BJ (cell line): ENCODE data around the gene HIVEP3. TPM values are rescaled to one million over a fixed set of nuclear protein-coding genes. Genes with fewer than 3 reads are reported as not detected.
A peak's percentile ranks its signal among the peaks of the same experiment; 100 is the strongest.

Experiments used
- CTCF ChIA-PET: fragments of 350-600 bp; formaldehyde crosslinking; extraction: SDS; loops from one replicate; lab custom pipeline; 2021; ENCODE audit warnings: antibody characterized with exemption, inconsistent platforms; lab: Yijun Ruan, JAX
- POLR2A ChIA-PET: fragments of 300-600 bp; sonication (Branson Sonifier 250); formaldehyde crosslinking; extraction: SDS; loops from one replicate; lab custom pipeline; 2021; ENCODE audit warnings: antibody characterized with exemption; lab: Charles Lee
- DNase-seq: peaks from one replicate; pipeline ENCODE4 v3.0.0-alpha.2; 2011; ENCODE audit warnings: low read depth
- H3K27me3 ChIP-seq: 2 replicates; pipeline ENCODE4 v1.6.0; 2011; ENCODE audit warnings: low read length; ENCODE audit not compliant: control insufficient read depth, insufficient read depth
- H3K36me3 ChIP-seq: 2 replicates; pipeline ENCODE4 v1.5.1; 2011; ENCODE audit warnings: low read length; ENCODE audit not compliant: control insufficient read depth, insufficient read depth
- H3K4me3 ChIP-seq: 2 replicates; pipeline ENCODE4 v1.5.1; 2011; ENCODE audit warnings: low read depth, mild to moderate bottlenecking, control low read depth, low read length
- CTCF ChIP-seq: IDR thresholded peaks from 2 replicates; pipeline ENCODE4 v1.5.1; 2011; ENCODE audit warnings: low read depth, mild to moderate bottlenecking, control low read depth, inconsistent platforms, low read length, moderate library complexity; ENCODE audit not compliant: insufficient read depth
- polyA plus RNA-seq: library from polyadenylated mRNA; depleted of rRNA; stranded (reverse); fragments of >200 nt; gene quantifications from 2 replicates; pipeline ENCODE4 v1.2.3, GENCODE V29; 2011

The HIVEP3 gene
- polyA plus RNA-seq, 1 experiment = 4.0 TPM

- no peak overlapping the region for H3K4me3 ChIP-seq
- POLR2A ChIA-PET = no interaction called here
- no peaks in the 10 kb centered on the region for H3K27me3 ChIP-seq
- peak; percentile 75 for TF ChIP-seq CTCF
- DNase-seq = no peak
- no peaks in the 10 kb centered on the region for H3K36me3 ChIP-seq
- CTCF ChIA-PET = interaction anchor here (0.6 to 1.9 kb wide), 21 partner anchors 8 to 562 kb away, joined by 3 to 10 read pairs (median 4); no protein-coding TSS in a partner anchor
Measured at GRCh38 chr1:41812051-41812450, 106.7 kb downstream of the HIVEP3 start.

GRCh38 chr1:41811051-41811795 is 107.5 kb downstream of the HIVEP3 start:
- POLR2A ChIA-PET = no interaction called here
- no peak for TF ChIP-seq CTCF
- no peaks in the 10 kb centered on the region for H3K27me3 ChIP-seq
- H3K36me3 ChIP-seq = no peaks in the 10 kb centered on the region
- no peak for DNase-seq
- H3K4me3 ChIP-seq = no peak overlapping the region
- CTCF ChIA-PET = interaction anchor here (0.7 to 1.9 kb wide), 18 partner anchors 9 to 374 kb away, joined by 3 to 10 read pairs (median 4); no protein-coding TSS in a partner anchor

GRCh38 chr1:41810446-41810845 is 108.3 kb downstream of the HIVEP3 start:
- no peak for DNase-seq
- CTCF ChIA-PET = interaction anchor here (1.0 to 1.4 kb wide), 2 partner anchors 15 to 234 kb away, joined by 3 to 4 read pairs; no protein-coding TSS in a partner anchor

GRCh38 chr1:41809692-41810091 is 109.0 kb downstream of the HIVEP3 start:
- no peak for TF ChIP-seq CTCF
- Histone ChIP-seq H3K36me3 (no peaks in the 10 kb centered on the region), H3K27me3 (no peaks in the 10 kb centered on the region), H3K4me3 (no peak overlapping the region)
- DNase-seq = no peak
- CTCF ChIA-PET = interaction anchor here (0.5 to 1.3 kb wide), 3 partner anchors 8 to 228 kb away, joined by 3 to 7 read pairs (median 4); no protein-coding TSS in a partner anchor
- POLR2A ChIA-PET = no interaction called here

More at GRCh38 chr1:41810446-41810845, 108.3 kb downstream of the HIVEP3 start:
- Histone ChIP-seq H3K4me3 (no peak overlapping the region), H3K36me3 (no peaks in the 10 kb centered on the region), H3K27me3 (no peaks in the 10 kb centered on the region)
- POLR2A ChIA-PET = no interaction called here
- TF ChIP-seq CTCF = no peak

GRCh38 chr1:41807390-41807789 is 111.3 kb downstream of the HIVEP3 start:
- no peak for DNase-seq
- ChIA-PET POLR2A (no interaction called here), CTCF (no interaction called here)
- Histone ChIP-seq H3K4me3 (no peak overlapping the region), H3K27me3 (no peaks in the 10 kb centered on the region), H3K36me3 (no peaks in the 10 kb centered on the region)
- TF ChIP-seq CTCF = no peak
